GM21529 (cell line): Measurements from ENCODE around the gene SHROOM3.
"Not testable (repeated sequence)": the region's sequence is repeated elsewhere in the genome, so short reads cannot be mapped to it uniquely, and the experiment has no call there.

Experiments used
- ATAC-seq: cut with Tn5 transposase; IDR thresholded peaks from one replicate; pipeline ENCODE4 v1.9.1; 2021; ENCODE audit not compliant: unreplicated experiment

Gene SHROOM3

DNA sequence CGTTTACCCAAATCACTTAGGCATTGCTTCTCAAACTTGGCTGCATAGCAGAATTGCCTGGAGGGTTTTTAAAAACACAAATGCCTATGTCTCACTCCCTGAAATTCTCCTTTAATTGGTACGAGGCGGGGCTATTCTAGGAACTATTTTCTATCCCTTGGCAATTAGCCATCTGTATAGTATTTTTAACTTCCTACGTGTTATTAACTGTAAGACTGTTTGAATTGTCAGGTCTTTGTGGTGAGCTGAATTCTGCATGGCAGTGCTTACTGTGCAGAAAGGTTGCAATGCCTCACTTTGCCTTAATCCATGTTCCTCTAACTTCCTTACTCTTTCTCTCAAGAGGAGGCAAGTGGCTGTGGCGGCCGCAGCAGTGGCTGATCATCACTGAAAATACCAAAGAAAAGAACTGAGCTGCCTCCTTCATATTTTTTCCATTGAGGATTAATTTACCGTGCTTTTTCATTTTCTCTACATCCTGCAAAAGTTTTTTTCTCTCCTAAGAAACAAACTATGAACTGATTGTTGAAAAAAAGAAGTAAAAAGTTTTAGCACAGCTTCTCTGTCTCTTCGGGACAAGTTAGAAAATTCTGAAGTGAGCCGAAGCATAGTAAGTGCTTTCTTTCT lies at the start of gene SHROOM3:
TSS of gene SHROOM3 (plus strand) at position 329 of the 627 bp plus-strand sequence. CDS start 824 bp downstream, outside the sequence.
- ATAC-seq, result no peak

- no peak for ATAC-seq
These were observed 49.1 kb upstream of the SHROOM3 start for GRCh38 chr4:76385974-76386373.

- ATAC-seq, result no peak
These were observed 48.3 kb upstream of the SHROOM3 start for GRCh38 chr4:76386566-76387305.

DNA sequence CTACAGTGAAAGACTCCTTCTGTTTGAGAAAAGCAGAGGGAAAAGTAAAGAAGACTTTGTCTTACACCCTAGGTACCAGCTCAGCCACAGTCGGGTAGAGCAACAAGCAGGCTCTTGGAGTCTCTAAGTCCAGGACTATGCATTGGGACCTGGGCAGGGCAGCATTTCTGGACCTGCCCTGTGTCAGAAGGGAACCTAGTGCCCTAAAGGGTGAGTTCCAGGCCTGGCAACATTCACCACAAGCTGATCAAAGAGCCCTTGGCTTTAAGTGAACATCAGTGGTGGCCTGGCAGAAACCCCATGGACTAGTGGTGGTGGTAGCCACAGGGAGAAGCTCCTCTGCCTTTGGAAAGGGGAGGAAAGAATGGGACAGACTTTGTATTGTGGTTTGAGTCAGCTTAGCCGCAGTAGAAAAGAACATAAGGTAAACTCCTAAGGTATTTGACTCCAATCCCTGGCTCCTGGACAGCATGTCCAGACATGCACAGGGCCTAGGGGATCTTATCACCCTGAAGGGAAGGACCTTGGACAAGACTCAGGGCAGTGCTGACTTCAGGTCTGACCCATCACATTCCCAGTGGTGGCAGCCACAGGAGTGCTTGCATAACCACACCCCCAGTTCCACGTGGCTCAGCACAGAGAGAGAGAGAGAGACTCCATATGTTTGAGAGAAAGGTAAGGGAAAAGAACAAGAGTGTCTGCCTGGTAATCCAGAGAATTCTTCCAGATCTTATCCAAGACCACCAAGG lies 46.7 kb upstream of the SHROOM3 start:
- no peak for ATAC-seq

- no peak for ATAC-seq
These were observed 33.4 kb upstream of the SHROOM3 start for GRCh38 chr4:76401654-76402053.

- no peak for ATAC-seq
These were observed 28.9 kb upstream of the SHROOM3 start for GRCh38 chr4:76406081-76406480.

DNA sequence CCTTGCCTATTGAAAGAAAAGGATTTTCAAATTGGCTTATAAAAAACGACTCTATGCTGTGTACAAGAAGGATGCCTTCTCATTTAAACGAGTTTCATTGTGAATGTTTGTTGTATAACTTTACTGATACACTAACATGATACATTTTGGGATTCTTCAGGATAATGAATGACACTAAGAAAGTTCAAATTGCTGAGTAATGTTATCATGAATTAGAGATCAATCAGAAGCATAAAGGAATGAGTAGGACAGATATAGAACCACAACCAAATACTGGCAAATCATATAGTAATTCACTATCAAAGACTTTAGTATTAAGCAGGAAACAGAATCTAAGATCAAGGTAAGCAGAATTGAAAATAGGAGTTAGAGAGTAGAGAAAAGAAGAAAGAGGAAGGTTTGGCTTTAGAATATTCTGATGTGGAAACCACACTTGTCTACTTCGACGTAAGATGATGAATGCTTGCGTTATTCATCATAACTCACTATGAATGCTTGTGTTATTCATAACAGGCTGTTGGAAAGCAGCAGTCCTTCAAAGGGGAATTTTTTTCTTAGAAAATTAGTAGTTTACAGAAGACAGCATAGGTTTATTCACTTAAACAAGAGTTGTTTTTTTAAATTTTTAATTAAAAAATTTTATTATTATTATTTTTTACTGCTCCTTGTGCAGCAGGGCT lies 27.4 kb upstream of the SHROOM3 start:
- ATAC-seq, result no peak

DNA sequence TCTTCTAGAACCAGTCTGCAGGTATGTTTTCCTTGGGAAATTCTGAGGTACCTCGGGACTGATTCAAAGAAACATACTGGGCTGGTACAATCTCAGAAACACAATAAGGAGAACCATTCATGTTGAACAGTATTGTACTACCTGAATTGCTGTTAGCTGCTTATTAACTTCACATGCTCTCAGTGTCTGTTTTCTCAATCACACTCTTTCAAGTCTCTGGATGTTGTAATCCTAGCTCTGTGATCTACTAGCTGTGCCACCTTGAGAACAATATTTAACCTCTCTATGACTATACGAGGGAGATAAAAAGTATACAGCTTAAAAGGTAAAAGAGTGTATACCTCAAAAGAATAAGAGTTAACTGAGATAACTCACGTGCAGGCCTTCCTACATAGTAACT lies 24.4 kb upstream of the SHROOM3 start:
- no peak for ATAC-seq

DNA sequence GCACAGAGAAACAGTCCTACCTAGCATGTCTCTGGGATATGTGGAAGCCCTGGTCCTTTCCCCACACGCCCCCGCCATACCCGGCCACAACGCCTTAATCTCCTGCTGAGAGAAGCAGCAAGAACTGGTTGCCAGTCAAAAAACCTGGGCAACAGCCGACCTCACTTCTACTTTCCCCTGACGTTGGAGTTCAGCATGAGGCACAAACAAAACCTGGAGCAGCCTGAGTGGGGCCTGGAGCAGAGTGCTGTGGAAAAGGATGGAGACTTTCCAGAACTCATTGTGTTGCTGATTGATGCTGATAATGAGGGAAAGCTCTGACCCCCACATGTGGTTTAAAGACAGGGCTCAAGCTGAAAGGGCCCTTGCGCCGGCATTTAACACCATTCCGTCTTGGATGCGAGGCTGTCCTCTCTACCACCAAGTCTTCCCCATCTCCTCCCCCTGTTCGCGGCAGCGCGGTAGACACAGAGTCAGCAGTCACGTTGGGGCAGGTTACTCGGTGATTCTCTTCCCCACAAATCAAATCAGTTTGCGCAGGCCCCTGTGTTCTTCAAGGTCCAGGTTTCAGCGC lies 14.8 kb upstream of the SHROOM3 start:
- no peak for ATAC-seq

DNA sequence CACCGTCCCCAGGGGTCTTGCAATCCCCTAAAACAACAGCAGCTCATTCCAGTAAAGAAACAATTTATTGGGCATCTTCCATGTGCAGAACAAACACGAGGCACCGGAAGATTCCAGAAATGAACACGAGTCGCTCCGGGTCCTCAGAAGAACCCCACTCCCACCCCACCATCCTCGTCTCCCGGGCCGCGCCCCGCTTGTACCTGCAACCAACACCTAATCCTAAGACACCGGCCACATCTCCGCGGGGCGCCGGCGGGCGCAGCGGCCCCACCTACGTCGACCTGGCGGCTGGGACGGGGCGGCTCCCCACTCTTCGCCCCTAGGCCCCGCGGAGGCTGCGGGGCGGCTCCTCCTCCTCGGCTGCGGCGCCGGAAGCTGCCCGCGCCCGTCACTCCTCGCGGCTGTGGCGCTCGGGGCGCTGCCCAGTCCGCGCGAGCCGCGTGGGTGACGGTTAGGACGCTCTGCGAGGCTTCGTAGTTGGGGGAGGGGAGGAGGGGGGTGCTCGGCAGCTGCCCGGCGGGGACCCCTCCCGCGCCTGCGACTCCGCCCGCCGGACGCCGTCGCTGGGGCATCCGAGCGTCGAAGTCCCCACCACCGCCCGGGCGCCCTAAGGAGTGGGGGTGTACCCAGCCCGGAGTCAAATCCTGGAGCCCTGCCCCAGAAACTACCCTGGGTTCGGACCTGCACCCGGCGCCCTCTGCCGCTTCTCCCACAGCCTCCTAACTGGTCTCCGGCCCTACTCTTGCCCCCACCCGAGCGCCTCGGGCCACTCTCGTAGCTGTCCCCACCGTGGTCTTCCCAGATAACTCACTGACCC lies 14.1 kb upstream of the SHROOM3 start, which contains the start of gene CCDC158:
TSS of gene CCDC158 (minus strand) at position 380 of the 820 bp plus-strand sequence. CDS start 17,934 bp downstream, outside the sequence.
- ATAC-seq, result no peak

GRCh38 chr4:76423159-76423558 lies 11.9 kb upstream of the SHROOM3 start:
- not testable (repeated sequence) for ATAC-seq

GRCh38 chr4:76426272-76426671 lies 8.8 kb upstream of the SHROOM3 start:
- no peak for ATAC-seq

DNA sequence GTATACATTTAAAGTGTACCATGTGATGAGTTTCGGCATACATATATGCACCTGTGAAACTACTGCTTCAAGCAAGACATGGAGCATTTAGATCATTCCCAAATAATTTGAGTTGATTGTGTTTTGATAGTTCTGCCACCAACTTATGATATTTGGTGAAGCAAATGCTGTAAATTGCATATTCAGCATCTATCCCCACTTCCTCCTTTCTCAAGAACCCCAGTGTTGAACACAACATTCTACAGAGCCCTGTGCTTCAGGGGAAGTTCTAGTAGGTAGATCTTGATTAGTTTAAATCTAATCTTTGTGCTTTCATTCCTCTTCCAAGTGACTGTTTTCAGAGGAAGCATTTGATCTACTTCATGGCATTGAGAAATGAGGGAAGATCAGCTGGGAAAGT lies 5.4 kb upstream of the SHROOM3 start:
- ATAC-seq, result no peak

DNA sequence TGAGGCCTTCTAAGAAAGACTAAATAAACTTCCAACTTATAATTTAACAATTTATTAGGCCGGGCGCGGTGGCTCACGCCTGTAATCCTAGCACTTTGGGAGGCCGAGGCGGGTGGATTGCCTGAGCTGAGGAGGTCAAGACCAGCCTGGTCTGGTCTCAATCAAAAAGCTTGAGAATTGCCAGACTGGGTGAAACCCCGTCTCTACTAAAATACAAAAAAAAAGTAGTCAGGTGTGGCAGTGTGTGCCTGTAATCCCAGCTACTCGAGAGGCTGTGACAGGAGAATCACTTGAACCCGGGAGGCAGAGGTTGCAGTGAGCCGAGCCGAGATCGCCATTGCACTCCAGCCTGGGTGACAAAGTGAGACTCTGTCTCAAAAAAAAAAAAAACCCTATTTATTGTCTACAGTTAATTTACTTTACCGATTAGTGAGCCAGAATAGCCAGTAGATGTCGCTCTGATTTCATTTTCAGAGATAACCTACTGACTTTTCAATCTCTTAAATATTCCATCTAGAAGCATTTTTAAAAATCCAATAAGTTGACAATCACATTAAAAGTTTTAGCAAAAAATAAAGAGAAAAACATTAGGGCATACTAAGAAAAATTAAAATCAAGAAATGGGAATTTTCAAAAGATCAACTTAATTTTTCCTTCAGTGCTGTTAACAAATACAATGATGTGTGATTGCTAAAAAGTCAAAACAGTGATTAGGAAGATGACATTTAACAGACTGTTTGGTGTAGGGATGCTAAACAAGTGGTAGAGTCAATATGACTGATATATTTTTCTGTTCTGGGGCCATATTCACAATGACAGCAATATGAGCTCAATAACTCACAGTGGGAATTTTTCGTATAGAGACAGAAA lies 4.3 kb upstream of the SHROOM3 start:
- ATAC-seq, result no peak

- no peak for ATAC-seq
These were observed 695 bp downstream of the SHROOM3 start for GRCh38 chr4:76435528-76436319.

- no peak for ATAC-seq
These were observed 4.5 kb downstream of the SHROOM3 start for GRCh38 chr4:76439491-76439890.

- ATAC-seq, result no peak
These were observed 6.9 kb downstream of the SHROOM3 start for GRCh38 chr4:76441881-76442280.

DNA sequence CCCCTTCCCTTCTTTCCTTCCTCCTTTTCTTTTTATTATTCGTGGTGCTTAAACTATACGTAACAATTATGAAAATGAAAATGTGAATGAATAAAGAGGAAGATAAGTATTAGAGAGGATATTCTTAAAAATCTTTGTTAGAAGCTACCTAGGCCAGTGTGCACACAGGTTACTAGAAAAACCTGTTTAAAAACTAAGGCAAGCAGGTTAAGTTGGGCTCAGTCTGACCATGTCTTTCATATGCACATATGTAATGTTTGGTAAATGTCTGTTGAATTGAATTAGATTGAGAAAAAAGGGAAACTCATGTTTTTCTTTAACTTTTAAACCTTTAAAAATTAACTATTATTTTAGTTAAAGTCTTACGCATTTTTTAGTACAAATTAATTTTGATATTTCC lies 7.8 kb downstream of the SHROOM3 start:
- no peak for ATAC-seq
